ENCODE measurements around the gene UGT1A3.

- TF ChIP-seq CTCF (IDR thresholded peaks at IDR 0.05) = no peak
- no peak for TF ChIP-seq POLR2AphosphoS5 (IDR thresholded peaks at IDR 0.05)
- no peak for TF ChIP-seq EP300 (IDR thresholded peaks at IDR 0.05)
- TF ChIP-seq POLR2A (IDR thresholded peaks at IDR 0.05) = no peak
These were observed 44.2 kb upstream of the UGT1A3 start for GRCh38 chr2:233684640-233685039.
